ENCODE results near the gene TNK2.
"Not testable (repeated sequence)": the region's sequence is repeated elsewhere in the genome, so short reads cannot be mapped to it uniquely, and the experiment has no call there.

- TF ChIP-seq REST (tag by site-specific recombination; IDR thresholded peaks at IDR 0.05); CTCF (tag by site-specific recombination; IDR thresholded peaks at IDR 0.05); ZEB2 (tag by site-specific recombination; IDR thresholded peaks at IDR 0.05); KLF16 (tag by site-specific recombination; IDR thresholded peaks at IDR 0.05); MEIS1 (CRISPR knock-in tag; IDR thresholded peaks at IDR 0.05; ENCODE audit: borderline replicate concordance); ZNF121 (tag by site-specific recombination; IDR thresholded peaks at IDR 0.05); ZNF843 (tag by site-specific recombination; IDR thresholded peaks at IDR 0.05); ZNF274 (IDR thresholded peaks at IDR 0.05; ENCODE audit: low read length); ZNF274 (tag by site-specific recombination; IDR thresholded peaks at IDR 0.05; ENCODE audit: borderline replicate concordance); ZNF549 (tag by site-specific recombination; IDR thresholded peaks at IDR 0.05); ZNF747 (tag by site-specific recombination; IDR thresholded peaks at IDR 0.05); ATF2 (tag by site-specific recombination; IDR thresholded peaks at IDR 0.05; ENCODE audit: low read depth); ZSCAN18 (tag by site-specific recombination; IDR thresholded peaks at IDR 0.05): not testable (repeated sequence)
- TF ChIP-seq, protein P1, sequence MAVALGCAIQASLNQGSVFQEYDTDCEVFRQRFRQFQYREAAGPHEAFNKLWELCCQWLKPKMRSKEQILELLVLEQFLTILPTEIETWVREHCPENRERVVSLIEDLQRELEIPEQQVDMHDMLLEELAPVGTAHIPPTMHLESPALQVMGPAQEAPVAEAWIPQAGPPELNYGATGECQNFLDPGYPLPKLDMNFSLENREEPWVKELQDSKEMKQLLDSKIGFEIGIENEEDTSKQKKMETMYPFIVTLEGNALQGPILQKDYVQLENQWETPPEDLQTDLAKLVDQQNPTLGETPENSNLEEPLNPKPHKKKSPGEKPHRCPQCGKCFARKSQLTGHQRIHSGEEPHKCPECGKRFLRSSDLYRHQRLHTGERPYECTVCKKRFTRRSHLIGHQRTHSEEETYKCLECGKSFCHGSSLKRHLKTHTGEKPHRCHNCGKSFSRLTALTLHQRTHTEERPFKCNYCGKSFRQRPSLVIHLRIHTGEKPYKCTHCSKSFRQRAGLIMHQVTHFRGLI (tag by site-specific recombination; IDR thresholded peaks at IDR 0.05), result not testable (repeated sequence)
Observed at GRCh38 chr3:195955416-195955841, 47.1 kb upstream of the TNK2 start.

Measured in HEK293 (cell line).